ENCODE data around the gene SLC16A12.

SLC16A12 gene

GRCh38 chr10:89399956-89400355 is 135.4 kb downstream of the SLC16A12 start:
- no peaks in the 10 kb centered on the region for H3K9me3 ChIP-seq (ENCODE audit: insufficient read depth, low read depth, low read length)
- no peaks in the 10 kb centered on the region for H3F3A ChIP-seq (ENCODE audit: low read depth)
- H3K4me1 ChIP-seq (ENCODE audit: insufficient read depth, low read length, poor library complexity, severe bottlenecking), result no peaks in the 10 kb centered on the region
- no peaks in the 10 kb centered on the region for H3K36me3 ChIP-seq (ENCODE audit: insufficient read depth, low read length)
- H3K79me2 ChIP-seq (ENCODE audit: insufficient read depth, low read length), result no peaks in the 10 kb centered on the region
- no peak overlapping the region for H2AFZ ChIP-seq (ENCODE audit: low read length)
- no peak overlapping the region for H3K4me3 ChIP-seq (ENCODE audit: low read length, poor library complexity, severe bottlenecking)
- no peaks in the 10 kb centered on the region for H3K9me2 ChIP-seq (replicated peaks; ENCODE audit: low read depth, low read length)
- H3K4me2 ChIP-seq (ENCODE audit: low read depth, low read length, poor library complexity, severe bottlenecking), result no peak overlapping the region
- no peaks in the 10 kb centered on the region for H4K20me1 ChIP-seq (ENCODE audit: insufficient read depth, low read length, poor library complexity, severe bottlenecking)
- no peaks in the 10 kb centered on the region for H3K27me3 ChIP-seq (ENCODE audit: insufficient read depth, low read length, poor library complexity, severe bottlenecking)
- no peak overlapping the region for H3K9ac ChIP-seq (ENCODE audit: low read depth, low read length, poor library complexity, severe bottlenecking)
- no peak for TF ChIP-seq EZH2phosphoT487 (IDR thresholded peaks at IDR 0.05; ENCODE audit: borderline replicate concordance)
- TF ChIP-seq CTCF (conservative IDR thresholded peaks at IDR 0.05; ENCODE audit: low read length), result no peak

GRCh38 chr10:89398003-89398749 is 137.2 kb downstream of the SLC16A12 start:
- no peaks in the 10 kb centered on the region for H3K9me2 ChIP-seq (replicated peaks; ENCODE audit: low read depth, low read length)
- H2AFZ ChIP-seq (ENCODE audit: low read length), result no peak overlapping the region
- no peak overlapping the region for H3K4me3 ChIP-seq (ENCODE audit: low read length, poor library complexity, severe bottlenecking)
- no peaks in the 10 kb centered on the region for H3K9me3 ChIP-seq (ENCODE audit: insufficient read depth, low read depth, low read length)
- H4K20me1 ChIP-seq (ENCODE audit: insufficient read depth, low read length, poor library complexity, severe bottlenecking), result no peaks in the 10 kb centered on the region
- no peak overlapping the region for H3K9ac ChIP-seq (ENCODE audit: low read depth, low read length, poor library complexity, severe bottlenecking)
- no peaks in the 10 kb centered on the region for H3K36me3 ChIP-seq (ENCODE audit: insufficient read depth, low read length)
- H3K79me2 ChIP-seq (ENCODE audit: insufficient read depth, low read length), result no peaks in the 10 kb centered on the region
- peaks cover 5% of the 10 kb centered on the region for H3K4me1 ChIP-seq (ENCODE audit: insufficient read depth, low read length, poor library complexity, severe bottlenecking)
- no peaks in the 10 kb centered on the region for H3F3A ChIP-seq (ENCODE audit: low read depth)
- no peak for TF ChIP-seq CTCF (conservative IDR thresholded peaks at IDR 0.05; ENCODE audit: low read length)
- TF ChIP-seq EZH2phosphoT487 (IDR thresholded peaks at IDR 0.05; ENCODE audit: borderline replicate concordance), result no peak
- no peak overlapping the region for H3K4me2 ChIP-seq (ENCODE audit: low read depth, low read length, poor library complexity, severe bottlenecking)
- H3K27me3 ChIP-seq (ENCODE audit: insufficient read depth, low read length, poor library complexity, severe bottlenecking), result no peaks in the 10 kb centered on the region

- no peaks in the 10 kb centered on the region for H3K79me2 ChIP-seq (ENCODE audit: insufficient read depth, low read length)
- no peak overlapping the region for H3K4me2 ChIP-seq (ENCODE audit: low read depth, low read length, poor library complexity, severe bottlenecking)
- H3K9ac ChIP-seq (ENCODE audit: low read depth, low read length, poor library complexity, severe bottlenecking), result no peak overlapping the region
- peaks cover 15% of the 10 kb centered on the region for H3K4me1 ChIP-seq (ENCODE audit: insufficient read depth, low read length, poor library complexity, severe bottlenecking)
- H3K9me2 ChIP-seq (replicated peaks; ENCODE audit: low read depth, low read length), result no peaks in the 10 kb centered on the region
- H3K27me3 ChIP-seq (ENCODE audit: insufficient read depth, low read length, poor library complexity, severe bottlenecking), result no peaks in the 10 kb centered on the region
- no peaks in the 10 kb centered on the region for H3F3A ChIP-seq (ENCODE audit: low read depth)
- H4K20me1 ChIP-seq (ENCODE audit: insufficient read depth, low read length, poor library complexity, severe bottlenecking), result no peaks in the 10 kb centered on the region
- H3K4me3 ChIP-seq (ENCODE audit: low read length, poor library complexity, severe bottlenecking), result no peak overlapping the region
- no peaks in the 10 kb centered on the region for H3K9me3 ChIP-seq (ENCODE audit: insufficient read depth, low read depth, low read length)
- H3K36me3 ChIP-seq (ENCODE audit: insufficient read depth, low read length), result no peaks in the 10 kb centered on the region
- H2AFZ ChIP-seq (ENCODE audit: low read length), result no peak overlapping the region
- no peak for TF ChIP-seq CTCF (conservative IDR thresholded peaks at IDR 0.05; ENCODE audit: low read length)
- no peak for TF ChIP-seq EZH2phosphoT487 (IDR thresholded peaks at IDR 0.05; ENCODE audit: borderline replicate concordance)
Measured at GRCh38 chr10:89395141-89395540, 140.3 kb downstream of the SLC16A12 start.

Measured in Loucy (cell line).